IPS DF 19.7 (cell line): ENCODE measurements around the gene AMD1.

Experiments
- DNase-seq: peaks from one replicate; pipeline ENCODE4 v3.0.0-alpha.2; 2013; ENCODE audit warnings: low read depth, low spot score

The AMD1 gene

GRCh38 chr6:110938171-110938570 lies 63.6 kb downstream of the AMD1 start:
- DNase-seq = no peak

- DNase-seq = no peak
These were observed 65.0 kb downstream of the AMD1 start for GRCh38 chr6:110939429-110940200.

DNA sequence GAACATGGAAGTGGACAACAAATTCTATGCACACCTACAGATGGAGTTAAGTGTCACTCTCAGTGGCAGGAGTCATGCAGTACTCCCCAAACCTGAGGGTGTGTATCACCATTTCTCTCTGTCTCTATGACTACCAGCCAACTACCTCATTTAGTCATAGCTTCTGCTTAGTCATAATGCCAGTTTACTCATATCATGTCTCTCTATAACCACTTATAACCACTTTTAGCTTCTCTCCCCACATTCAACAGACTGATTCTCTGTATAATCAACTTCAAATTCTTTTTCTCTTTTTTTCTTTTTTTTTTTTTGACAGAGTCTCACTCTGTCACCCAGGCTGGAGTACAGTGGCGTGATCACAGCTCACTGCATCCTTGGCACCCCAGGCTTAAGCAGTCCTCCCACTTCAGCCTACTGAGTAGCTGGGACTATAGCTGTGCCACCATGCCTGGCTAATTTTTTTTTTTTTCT lies 70.1 kb downstream of the AMD1 start:
- DNase-seq = no peak
